GM12878 (cell line): ENCODE results near the gene IQCF5. TPM values are rescaled to one million over a fixed set of nuclear protein-coding genes. Genes with fewer than 3 reads are reported as not detected.

Source experiments
- ATAC-seq: fragments of 200-7000 bp; cut with Tn5 transposase; 3 replicates; pipeline ENCODE4 v1.9.1; 2020; ENCODE audit warnings: mild to moderate bottlenecking, moderate library complexity
- BruUV-seq: library from RNA; stranded (reverse); fragments of 400-500 nt; replicated peaks from 2 replicates; lab custom pipeline; 2021; lab: Mats Ljungman, UMichigan
- CTCF ChIA-PET: fragments of 300-600 bp; sonication (Branson Sonifier 250); formaldehyde crosslinking; extraction: SDS; loops from one replicate; lab custom pipeline; 2021; ENCODE audit warnings: inconsistent platforms; lab: Yijun Ruan, JAX
- POLR2A ChIA-PET: fragments of 350-600 bp; formaldehyde crosslinking; extraction: SDS; loops from one replicate; lab custom pipeline; 2021; ENCODE audit warnings: inconsistent platforms; lab: Charles Lee
- RAD21 ChIA-PET: fragments of 300-600 bp; sonication (Branson Sonifier 250); formaldehyde crosslinking; loops from one replicate; lab custom pipeline; 2023; ENCODE audit warnings: antibody characterized with exemption; ENCODE audit not compliant: unreplicated experiment; lab: Charles Lee
- SMC1A ChIA-PET: fragments of 300-600 bp; sonication (Branson Sonifier 250); formaldehyde crosslinking; loops from one replicate; lab custom pipeline; 2023; ENCODE audit not compliant: unreplicated experiment, uncharacterized antibody; lab: Charles Lee
- DNase-seq: peaks from one replicate; pipeline ENCODE4 v3.0.0-alpha.2; 2011; ENCODE audit warnings: low read depth, low spot score
- FAIRE-seq: peaks from 3 replicates; lab custom pipeline; 2011; peaks lifted over from hg19 to GRCh38; lab: Jason Lieb, UNC
- H2AFZ ChIP-seq: 2 replicates; pipeline ENCODE4 v1.6.0; 2011; ENCODE audit warnings: low read depth, low read length, control low read depth; ENCODE audit not compliant: control insufficient read depth
- H3K27ac ChIP-seq: 2 replicates; pipeline ENCODE4 v1.5.1; 2011; ENCODE audit warnings: control low read depth; ENCODE audit not compliant: control insufficient read depth, insufficient read depth
- H3K27me3 ChIP-seq, 2 experiments: replicated peaks in 1 of 2; 2 replicates each; pipeline versions ENCODE4 v1.6.0 to v1.6.1; 2011; ENCODE audit warnings: low read length in 1 of 2; ENCODE audit not compliant: control insufficient read depth in 2 of 2, insufficient read depth in 2 of 2
- H3K36me3 ChIP-seq, 2 experiments: 2 replicates each; pipeline ENCODE4 v1.5.1; 2011; ENCODE audit warnings: low read length in 1 of 2; ENCODE audit not compliant: control insufficient read depth in 2 of 2, insufficient read depth in 2 of 2
- H3K4me1 ChIP-seq: 2 replicates; pipeline ENCODE4 v1.6.1; 2011; ENCODE audit warnings: mild to moderate bottlenecking, low read length, moderate library complexity, mixed read lengths; ENCODE audit not compliant: control insufficient read depth, insufficient read depth
- H3K4me2 ChIP-seq: 2 replicates; pipeline ENCODE4 v1.6.0; 2011; ENCODE audit warnings: control low read depth; ENCODE audit not compliant: control insufficient read depth, insufficient read depth
- H3K4me3 ChIP-seq: fragments of 200-600 bp; sonication (generic); 2 replicates; pipeline ENCODE4 v1.5.1; 2016
- H3K79me2 ChIP-seq: 2 replicates; pipeline ENCODE4 v1.6.0; 2011; ENCODE audit warnings: low read length; ENCODE audit not compliant: control insufficient read depth, insufficient read depth
- H3K9ac ChIP-seq: 2 replicates; pipeline ENCODE4 v1.8.0; 2011; ENCODE audit warnings: low read length, control low read depth, mixed read lengths; ENCODE audit not compliant: control insufficient read depth, insufficient read depth
- H3K9me3 ChIP-seq: replicated peaks from 3 replicates; pipeline ENCODE4 v1.5.1; 2011; ENCODE audit warnings: mild to moderate bottlenecking, low read length; ENCODE audit not compliant: control insufficient read depth, insufficient read depth
- H4K20me1 ChIP-seq: 2 replicates; pipeline ENCODE4 v1.6.0; 2011; ENCODE audit not compliant: control insufficient read depth, insufficient read depth
- CBX3 ChIP-seq: fragments of 200-600 bp; sonication (generic); IDR thresholded peaks from 2 replicates; pipeline ENCODE4 v1.6.1; 2016; ENCODE audit warnings: low read depth, borderline replicate concordance
- HDGF ChIP-seq: fragments of 450-650 bp; IDR thresholded peaks from 2 replicates; pipeline ENCODE4 v1.6.1; 2016; ENCODE audit warnings: antibody characterized with exemption
- NR2F1 ChIP-seq: fragments of 450-650 bp; conservative IDR thresholded peaks from 2 replicates; pipeline ENCODE4 v1.6.1; 2017; ENCODE audit warnings: mild to moderate bottlenecking
- NRF1 ChIP-seq: conservative IDR thresholded peaks from 2 replicates; pipeline ENCODE4 v1.6.1; 2011; ENCODE audit warnings: mild to moderate bottlenecking, low read depth, low read length, improper control_type of control experiment
- SMAD1 ChIP-seq: fragments of 450-650 bp; IDR thresholded peaks from 2 replicates; pipeline ENCODE4 v1.6.1; 2018; ENCODE audit warnings: mild to moderate bottlenecking, low read depth; ENCODE audit not compliant: partially characterized antibody
- SP1 ChIP-seq: IDR thresholded peaks from one replicate; pipeline ENCODE4 v1.6.1; 2011; ENCODE audit warnings: low read depth, low read length
- SREBF1 ChIP-seq: IDR thresholded peaks from 2 replicates; pipeline ENCODE4 v1.6.1; 2012; ENCODE audit warnings: mild to moderate bottlenecking, low read length
- TCF7 ChIP-seq: IDR thresholded peaks from 2 replicates; pipeline ENCODE4 v1.6.1; 2014; ENCODE audit warnings: antibody characterized with exemption, borderline replicate concordance
- WRNIP1 ChIP-seq: IDR thresholded peaks from 2 replicates; pipeline ENCODE4 v1.6.1; 2011; ENCODE audit warnings: low read depth, low read length, improper control_type of control experiment, borderline replicate concordance
- WGBS: methylation state at CpG from one replicate; pipeline ENCODE4 v1.1.6; 2016; ENCODE audit warnings: low lambda C conversion rate; ENCODE audit not compliant: insufficient replicate concordance, insufficient coverage; ENCODE audit errors: missing lambda C conversion rate; 5-methylcytosine and 5-hydroxymethylcytosine counted together
- in situ Hi-C: fragments of 300-500 bp; cut with MboI; formaldehyde crosslinking; loops from 9 replicates; pipeline ENCODE4 v1.14.3; 2018; ENCODE audit warnings: mixed read lengths
- intact Hi-C: fragments of 100-400 bp; cut with micrococcal nuclease; formaldehyde crosslinking; loops from one replicate; pipeline ENCODE4 v1.14.2; 2022; ENCODE audit not compliant: unreplicated experiment
- polyA plus RNA-seq, 11 experiments: library from polyadenylated mRNA; depleted of rRNA in 4 of 11; unstranded in 6 of 11; stranded (reverse) in 5 of 11; fragments of >200 nt; fragmentation: Nextera tagmentation in 4 of 11; fragmentation: Illumina TruSeq in 1 of 11; extraction: Ambion mirVana in 4 of 11; extraction: Trizol in 1 of 11; gene quantifications; 1 replicate in 1 of 11; 2 replicates in 10 of 11; pipeline versions ENCODE4 v1.2.1 to v1.2.3, GENCODE V29; 2011 to 2016; ENCODE audit warnings: inconsistent platforms in 2 of 11, missing spikeins in 2 of 11, low read depth in 1 of 11
- total RNA-seq, 4 experiments: library from RNA; depleted of rRNA in 3 of 4; stranded (reverse); fragments of >200 nt in 3 of 4; fragmentation: Illumina TruSeq in 1 of 4; extraction: Trizol in 1 of 4; gene quantifications; 2 replicates each; pipeline versions ENCODE4 v1.2.1 to v1.2.3, GENCODE V29; 2013 to 2021
- TF ChIP-seq, protein P1 (sequence below): fragments of 450-650 bp; conservative IDR thresholded peaks from 2 replicates; pipeline ENCODE4 v1.6.1; 2017; ENCODE audit warnings: mild to moderate bottlenecking, moderate library complexity
- TF ChIP-seq, protein P2 (sequence below): IDR thresholded peaks from 2 replicates; pipeline ENCODE4 v1.6.1; 2012; ENCODE audit warnings: improper control_type of control experiment, low read depth, low read length; ENCODE audit not compliant: insufficient replicate concordance
- TF ChIP-seq, protein P3 (sequence below): fragments of 450-650 bp; IDR thresholded peaks from 2 replicates; pipeline ENCODE4 v1.6.1; 2016; ENCODE audit warnings: mild to moderate bottlenecking
- TF ChIP-seq, protein P4 (sequence below): fragments of 450-650 bp; formaldehyde crosslinking; IDR thresholded peaks from 2 replicates; pipeline ENCODE4 v1.4.0; 2022; ENCODE audit warnings: mild to moderate bottlenecking, moderate library complexity

The IQCF5 gene
- total and polyA plus RNA-seq, 10 of the 15 experiments (the other 5 are each of a cell fraction or from before 2014, with no cell fraction given) = not detected

DNA sequence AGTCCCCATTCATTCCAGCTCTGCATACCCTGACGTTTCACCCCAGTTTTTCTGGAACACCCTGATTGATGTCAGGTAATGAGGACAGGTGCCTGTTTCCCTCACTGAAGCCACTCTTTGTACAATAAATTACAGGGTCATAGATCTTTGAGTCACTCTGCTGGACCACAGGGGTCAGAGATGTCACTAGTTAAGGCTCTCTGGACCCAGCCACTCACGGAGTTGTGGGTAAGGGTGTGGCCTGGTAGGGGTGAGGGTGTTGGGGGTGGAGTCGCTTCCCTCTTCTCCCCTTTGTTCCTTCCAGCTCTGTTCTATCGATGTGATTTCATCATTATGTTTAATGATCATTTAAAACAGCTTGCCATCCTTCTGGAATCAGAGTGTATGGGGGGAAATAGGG, 512 bp downstream of the IQCF5 start:
- DNase-seq (no peak), ATAC-seq (no peak), FAIRE-seq (no peak)
- no peak overlapping the region for H3K4me3 ChIP-seq
- SMC1A ChIA-PET = no interaction called here
- H3K4me2 ChIP-seq = no peak overlapping the region
- peaks cover 1 to 3% of the 10 kb centered on the region in 2 experiments; a peak in 2 of 4 replicates for H3K27me3 ChIP-seq
- no peaks in the 10 kb centered on the region for H3K79me2 ChIP-seq
- no peaks in the 10 kb centered on the region for H3K9me3 ChIP-seq
- CTCF ChIA-PET = no interaction called here
- no TSS peak for BruUV-seq
- RAD21 ChIA-PET = no interaction called here
- intact Hi-C loops = no loop called here
- whole genome bisulfite sequencing = 5% methylated on average over 4 of the region's 4 CpGs
- no peaks in the 10 kb centered on the region for H3K36me3 ChIP-seq
- H3K27ac ChIP-seq = no peak overlapping the region
- H3K4me1 ChIP-seq = no peaks in the 10 kb centered on the region
- H2AFZ ChIP-seq = no peak overlapping the region
- POLR2A ChIA-PET = no interaction called here
- no peak overlapping the region for H3K9ac ChIP-seq
- no peaks in the 10 kb centered on the region for H4K20me1 ChIP-seq
- in situ Hi-C loops = no loop called here
- TF ChIP-seq SP1 = no peak
- TF ChIP-seq, protein P1, sequence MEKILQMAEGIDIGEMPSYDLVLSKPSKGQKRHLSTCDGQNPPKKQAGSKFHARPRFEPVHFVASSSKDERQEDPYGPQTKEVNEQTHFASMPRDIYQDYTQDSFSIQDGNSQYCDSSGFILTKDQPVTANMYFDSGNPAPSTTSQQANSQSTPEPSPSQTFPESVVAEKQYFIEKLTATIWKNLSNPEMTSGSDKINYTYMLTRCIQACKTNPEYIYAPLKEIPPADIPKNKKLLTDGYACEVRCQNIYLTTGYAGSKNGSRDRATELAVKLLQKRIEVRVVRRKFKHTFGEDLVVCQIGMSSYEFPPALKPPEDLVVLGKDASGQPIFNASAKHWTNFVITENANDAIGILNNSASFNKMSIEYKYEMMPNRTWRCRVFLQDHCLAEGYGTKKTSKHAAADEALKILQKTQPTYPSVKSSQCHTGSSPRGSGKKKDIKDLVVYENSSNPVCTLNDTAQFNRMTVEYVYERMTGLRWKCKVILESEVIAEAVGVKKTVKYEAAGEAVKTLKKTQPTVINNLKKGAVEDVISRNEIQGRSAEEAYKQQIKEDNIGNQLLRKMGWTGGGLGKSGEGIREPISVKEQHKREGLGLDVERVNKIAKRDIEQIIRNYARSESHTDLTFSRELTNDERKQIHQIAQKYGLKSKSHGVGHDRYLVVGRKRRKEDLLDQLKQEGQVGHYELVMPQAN = no peak
- no peak for TF ChIP-seq SMAD1
- TF ChIP-seq NR2F1 = no peak
- TF ChIP-seq HDGF = no peak
- TF ChIP-seq, protein P2, sequence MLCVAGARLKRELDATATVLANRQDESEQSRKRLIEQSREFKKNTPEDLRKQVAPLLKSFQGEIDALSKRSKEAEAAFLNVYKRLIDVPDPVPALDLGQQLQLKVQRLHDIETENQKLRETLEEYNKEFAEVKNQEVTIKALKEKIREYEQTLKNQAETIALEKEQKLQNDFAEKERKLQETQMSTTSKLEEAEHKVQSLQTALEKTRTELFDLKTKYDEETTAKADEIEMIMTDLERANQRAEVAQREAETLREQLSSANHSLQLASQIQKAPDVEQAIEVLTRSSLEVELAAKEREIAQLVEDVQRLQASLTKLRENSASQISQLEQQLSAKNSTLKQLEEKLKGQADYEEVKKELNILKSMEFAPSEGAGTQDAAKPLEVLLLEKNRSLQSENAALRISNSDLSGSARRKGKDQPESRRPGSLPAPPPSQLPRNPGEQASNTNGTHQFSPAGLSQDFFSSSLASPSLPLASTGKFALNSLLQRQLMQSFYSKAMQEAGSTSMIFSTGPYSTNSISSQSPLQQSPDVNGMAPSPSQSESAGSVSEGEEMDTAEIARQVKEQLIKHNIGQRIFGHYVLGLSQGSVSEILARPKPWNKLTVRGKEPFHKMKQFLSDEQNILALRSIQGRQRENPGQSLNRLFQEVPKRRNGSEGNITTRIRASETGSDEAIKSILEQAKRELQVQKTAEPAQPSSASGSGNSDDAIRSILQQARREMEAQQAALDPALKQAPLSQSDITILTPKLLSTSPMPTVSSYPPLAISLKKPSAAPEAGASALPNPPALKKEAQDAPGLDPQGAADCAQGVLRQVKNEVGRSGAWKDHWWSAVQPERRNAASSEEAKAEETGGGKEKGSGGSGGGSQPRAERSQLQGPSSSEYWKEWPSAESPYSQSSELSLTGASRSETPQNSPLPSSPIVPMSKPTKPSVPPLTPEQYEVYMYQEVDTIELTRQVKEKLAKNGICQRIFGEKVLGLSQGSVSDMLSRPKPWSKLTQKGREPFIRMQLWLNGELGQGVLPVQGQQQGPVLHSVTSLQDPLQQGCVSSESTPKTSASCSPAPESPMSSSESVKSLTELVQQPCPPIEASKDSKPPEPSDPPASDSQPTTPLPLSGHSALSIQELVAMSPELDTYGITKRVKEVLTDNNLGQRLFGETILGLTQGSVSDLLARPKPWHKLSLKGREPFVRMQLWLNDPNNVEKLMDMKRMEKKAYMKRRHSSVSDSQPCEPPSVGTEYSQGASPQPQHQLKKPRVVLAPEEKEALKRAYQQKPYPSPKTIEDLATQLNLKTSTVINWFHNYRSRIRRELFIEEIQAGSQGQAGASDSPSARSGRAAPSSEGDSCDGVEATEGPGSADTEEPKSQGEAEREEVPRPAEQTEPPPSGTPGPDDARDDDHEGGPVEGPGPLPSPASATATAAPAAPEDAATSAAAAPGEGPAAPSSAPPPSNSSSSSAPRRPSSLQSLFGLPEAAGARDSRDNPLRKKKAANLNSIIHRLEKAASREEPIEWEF = no peak
- TF ChIP-seq, protein P3, sequence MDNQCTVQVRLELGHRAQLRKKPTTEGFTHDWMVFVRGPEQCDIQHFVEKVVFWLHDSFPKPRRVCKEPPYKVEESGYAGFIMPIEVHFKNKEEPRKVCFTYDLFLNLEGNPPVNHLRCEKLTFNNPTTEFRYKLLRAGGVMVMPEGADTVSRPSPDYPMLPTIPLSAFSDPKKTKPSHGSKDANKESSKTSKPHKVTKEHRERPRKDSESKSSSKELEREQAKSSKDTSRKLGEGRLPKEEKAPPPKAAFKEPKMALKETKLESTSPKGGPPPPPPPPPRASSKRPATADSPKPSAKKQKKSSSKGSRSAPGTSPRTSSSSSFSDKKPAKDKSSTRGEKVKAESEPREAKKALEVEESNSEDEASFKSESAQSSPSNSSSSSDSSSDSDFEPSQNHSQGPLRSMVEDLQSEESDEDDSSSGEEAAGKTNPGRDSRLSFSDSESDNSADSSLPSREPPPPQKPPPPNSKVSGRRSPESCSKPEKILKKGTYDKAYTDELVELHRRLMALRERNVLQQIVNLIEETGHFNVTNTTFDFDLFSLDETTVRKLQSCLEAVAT = no peak
- no peak for TF ChIP-seq TCF7
- TF ChIP-seq CBX3 = no peak
- TF ChIP-seq WRNIP1 = no peak
- no peak for TF ChIP-seq SREBF1
- TF ChIP-seq, protein P4, sequence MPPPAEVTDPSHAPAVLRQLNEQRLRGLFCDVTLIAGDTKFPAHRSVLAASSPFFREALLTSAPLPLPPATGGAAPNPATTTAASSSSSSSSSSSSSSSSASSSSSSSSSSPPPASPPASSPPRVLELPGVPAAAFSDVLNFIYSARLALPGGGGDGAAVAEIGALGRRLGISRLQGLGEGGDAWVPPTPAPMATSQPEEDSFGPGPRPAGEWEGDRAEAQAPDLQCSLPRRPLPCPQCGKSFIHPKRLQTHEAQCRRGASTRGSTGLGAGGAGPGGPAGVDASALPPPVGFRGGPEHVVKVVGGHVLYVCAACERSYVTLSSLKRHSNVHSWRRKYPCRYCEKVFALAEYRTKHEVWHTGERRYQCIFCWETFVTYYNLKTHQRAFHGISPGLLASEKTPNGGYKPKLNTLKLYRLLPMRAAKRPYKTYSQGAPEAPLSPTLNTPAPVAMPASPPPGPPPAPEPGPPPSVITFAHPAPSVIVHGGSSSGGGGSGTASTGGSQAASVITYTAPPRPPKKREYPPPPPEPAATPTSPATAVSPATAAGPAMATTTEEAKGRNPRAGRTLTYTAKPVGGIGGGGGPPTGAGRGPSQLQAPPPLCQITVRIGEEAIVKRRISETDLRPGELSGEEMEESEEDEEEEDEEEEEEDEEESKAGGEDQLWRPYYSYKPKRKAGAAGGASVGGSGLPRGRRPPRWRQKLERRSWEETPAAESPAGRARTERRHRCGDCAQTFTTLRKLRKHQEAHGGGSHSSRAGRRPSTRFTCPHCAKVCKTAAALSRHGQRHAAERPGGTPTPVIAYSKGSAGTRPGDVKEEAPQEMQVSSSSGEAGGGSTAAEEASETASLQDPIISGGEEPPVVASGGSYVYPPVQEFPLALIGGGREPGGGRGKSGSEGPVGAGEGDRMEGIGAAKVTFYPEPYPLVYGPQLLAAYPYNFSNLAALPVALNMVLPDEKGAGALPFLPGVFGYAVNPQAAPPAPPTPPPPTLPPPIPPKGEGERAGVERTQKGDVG = no peak
- no peak for TF ChIP-seq NRF1
